Limb (tissue), 2 donors: Measurements from ENCODE around the gene PHACTR1.

Source experiments
- DNase-seq, 2 donors: peaks; one replicate each; pipeline ENCODE4 v3.0.0-alpha.2; 2016; ENCODE audit errors: extremely low spot score in 2 of 2

The PHACTR1 gene

DNA sequence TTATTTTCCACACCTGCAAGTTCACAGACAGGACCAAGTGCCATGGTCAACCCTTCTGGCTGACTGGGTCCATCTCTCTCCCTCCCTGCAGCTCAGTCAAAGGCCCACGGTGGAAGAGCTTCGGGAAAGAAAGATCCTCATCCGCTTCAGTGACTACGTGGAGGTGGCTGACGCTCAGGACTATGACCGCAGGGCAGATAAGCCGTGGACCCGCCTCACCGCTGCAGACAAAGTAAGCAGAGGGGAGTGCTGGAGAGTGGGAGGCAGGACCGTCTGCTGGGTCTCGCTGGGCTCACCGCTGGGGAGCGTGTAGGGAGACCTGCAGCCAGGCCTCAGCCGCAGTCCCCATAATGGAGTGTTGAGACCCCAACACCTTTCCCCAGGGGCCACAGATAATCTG, 566.8 kb downstream of the PHACTR1 start:
- DNase-seq, result no peak

DNA sequence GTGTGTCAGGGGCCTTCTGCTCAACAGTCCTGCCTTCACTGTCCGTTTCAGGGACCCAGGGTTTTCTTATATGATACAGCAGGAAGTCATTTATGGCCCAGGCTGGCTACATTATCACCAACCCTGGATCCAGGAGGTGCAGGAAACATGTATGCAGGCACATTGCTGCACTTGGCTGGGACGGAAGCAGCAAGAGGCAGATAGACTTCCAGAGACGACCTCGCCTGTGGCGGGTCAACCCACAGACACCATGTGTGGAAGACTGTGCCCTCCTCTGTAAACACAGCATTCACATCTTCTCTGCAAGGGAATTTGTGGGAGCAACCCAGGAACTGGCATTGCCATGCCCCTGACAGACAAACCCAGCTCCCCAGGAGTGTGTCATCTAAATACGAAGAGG, 568.1 kb downstream of the PHACTR1 start:
- no peak for DNase-seq

DNA sequence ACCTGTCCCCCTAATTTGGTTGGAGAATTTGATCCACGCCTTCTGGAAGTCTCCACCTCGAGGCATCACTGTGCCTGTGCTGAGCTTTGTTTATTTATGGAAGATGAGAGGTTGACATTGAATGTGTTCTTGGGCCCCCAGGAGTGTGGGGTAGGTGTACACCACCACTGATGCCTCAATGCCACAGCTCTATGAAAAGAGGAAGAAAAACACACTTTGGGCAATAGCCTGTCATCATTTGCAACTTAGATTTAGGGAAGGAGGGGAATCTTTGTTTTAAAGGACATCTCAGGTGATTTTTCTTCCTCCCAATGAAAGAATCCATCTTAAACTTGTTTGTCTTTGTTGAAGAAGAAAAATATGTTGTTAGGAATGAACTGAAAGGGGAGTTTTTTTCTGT, 569.1 kb downstream of the PHACTR1 start:
- no peak for DNase-seq

DNA sequence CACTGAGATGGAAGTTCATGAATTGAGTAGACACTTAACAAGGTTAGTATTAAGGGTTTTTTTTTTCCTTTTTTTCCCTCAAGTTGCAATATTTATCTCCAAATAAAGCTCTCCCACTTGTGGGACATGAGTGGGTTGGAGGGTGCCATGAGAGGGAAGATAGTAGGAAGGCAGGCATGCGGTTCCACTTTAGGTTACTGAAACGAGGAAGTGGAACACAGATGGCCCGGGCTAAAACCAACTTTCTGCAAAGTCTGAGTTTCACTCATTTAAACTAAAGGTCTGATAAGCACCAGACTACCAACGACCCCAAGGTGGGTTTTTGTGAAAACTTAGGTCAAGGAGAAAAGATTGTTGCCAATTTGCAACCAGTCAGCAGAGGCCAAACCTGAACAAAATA, 569.6 kb downstream of the PHACTR1 start:
- no peak for DNase-seq

DNA sequence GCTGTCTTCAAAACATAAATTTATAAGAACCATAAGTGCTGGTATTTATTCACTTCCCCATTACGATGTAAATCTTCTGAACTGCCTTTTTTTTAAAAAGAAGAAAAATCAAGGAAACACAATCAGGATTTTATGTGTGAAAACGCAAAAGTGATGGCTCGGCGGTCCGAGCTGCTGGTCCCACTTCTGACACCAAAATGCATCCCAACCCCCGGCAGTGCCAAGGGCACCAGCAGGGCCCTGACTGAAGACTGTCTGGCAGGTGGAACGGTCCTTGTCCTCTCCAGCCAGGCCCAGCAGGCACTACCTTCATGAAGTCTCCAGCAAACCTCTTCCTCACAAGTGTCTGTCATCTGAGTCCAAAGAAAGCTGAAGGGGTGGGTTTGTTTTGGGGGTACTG, 570.5 kb downstream of the PHACTR1 start:
- no peak for DNase-seq

DNA sequence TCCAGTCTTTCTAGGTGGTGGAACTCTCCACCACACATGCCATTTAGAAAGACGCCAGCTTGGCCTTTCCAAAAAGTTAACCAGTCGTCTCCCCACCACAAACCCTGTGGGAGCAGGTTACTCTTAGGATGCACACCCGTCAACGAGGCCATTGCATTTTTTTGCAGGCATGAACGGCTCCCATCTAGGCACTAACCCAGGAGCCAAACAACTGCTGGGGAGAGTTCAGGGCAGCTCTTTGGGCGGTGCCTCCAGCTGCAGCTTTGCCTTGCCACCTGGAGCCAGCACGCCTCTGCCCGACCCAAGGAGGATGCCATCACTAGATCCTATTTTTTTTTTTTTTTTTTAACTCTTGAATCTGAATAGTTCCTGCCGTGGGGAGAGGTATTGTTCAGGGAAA, 571.9 kb downstream of the PHACTR1 start:
- no peak for DNase-seq

DNA sequence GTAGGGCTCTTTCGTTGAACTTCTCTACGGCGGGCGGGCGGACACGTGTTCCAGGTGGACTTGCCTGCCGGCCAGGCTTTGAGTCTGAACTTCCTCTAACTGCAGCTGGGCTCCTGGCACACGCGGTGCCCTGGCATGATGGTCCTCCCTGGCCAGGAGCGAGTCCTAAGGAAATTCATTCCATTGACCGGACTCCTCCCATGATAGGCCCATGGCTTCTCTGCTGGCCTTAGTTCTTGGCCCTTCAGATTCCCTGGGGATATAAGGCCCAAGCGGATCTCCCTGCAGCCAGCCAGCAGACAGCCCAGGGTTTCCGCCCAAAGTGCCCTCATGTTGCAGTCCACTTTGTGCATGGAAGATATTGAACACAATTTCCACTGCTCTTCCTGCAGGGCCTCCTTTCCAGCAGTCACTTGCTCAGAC, 572.4 kb downstream of the PHACTR1 start:
- no peak for DNase-seq

DNA sequence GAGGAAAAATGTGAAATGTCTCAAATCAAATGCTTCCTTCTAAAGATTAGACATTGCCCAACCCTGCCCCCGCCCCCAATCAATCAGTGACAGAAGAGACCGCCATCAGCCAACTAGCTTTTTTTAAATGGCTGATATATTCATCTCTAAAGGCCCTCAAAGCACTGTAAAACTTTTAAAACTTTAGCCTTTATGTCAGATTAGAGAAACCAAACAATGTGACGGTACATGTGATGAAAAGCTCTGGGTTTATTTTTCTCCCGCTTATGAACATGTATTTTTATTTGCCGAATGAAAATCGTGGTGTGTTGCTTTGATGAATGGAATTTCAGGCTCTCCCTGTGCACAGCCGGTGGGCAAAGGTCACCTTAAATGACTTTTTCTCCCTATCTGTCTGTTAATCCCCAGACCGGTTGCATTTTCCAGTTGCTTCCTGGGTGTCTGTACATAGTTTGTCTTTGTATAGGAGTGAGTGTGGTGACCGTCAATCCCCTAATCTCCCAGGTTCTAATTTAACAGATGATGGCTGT, 573.3 kb downstream of the PHACTR1 start:
- DNase-seq, result no peak

DNA sequence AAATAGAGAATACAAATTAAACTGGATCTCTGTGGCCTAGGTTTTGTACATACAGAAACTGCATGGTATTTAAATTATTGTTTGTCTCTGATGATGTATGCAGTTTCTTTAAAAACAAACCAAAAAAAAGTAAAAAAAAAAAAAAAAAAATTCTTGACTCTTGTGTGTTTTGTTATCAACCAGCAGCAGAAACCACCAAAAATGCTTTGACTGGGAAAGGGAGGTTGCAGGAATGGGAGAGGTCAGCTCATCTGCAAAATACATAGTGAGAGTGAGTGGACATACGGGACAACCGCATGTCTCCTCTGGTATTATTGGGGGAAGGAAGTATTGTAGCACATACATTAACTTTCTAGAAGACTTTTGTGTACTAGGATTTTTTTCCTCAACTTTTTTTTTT, 573.8 kb downstream of the PHACTR1 start:
- no peak for DNase-seq

DNA sequence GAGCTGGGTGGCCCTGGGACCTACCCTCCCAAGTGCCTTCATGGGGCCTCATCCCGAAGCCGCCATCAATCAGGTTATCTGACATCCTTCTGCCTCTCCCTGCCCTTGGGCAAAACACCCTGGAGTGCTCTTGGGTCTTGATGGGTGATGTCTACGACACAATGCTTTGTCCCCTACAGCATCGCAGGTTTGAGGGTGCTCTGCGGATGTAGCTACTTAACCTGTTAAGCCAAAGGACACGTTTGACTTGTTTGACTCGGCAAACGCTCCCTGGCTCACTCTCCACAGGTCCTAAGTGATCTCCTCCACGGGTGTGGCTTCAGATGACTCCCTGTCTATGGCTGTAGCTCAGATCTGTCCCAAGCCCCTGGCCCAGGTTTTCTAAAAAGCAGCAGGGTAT, 576.2 kb downstream of the PHACTR1 start:
- no peak for DNase-seq

DNA sequence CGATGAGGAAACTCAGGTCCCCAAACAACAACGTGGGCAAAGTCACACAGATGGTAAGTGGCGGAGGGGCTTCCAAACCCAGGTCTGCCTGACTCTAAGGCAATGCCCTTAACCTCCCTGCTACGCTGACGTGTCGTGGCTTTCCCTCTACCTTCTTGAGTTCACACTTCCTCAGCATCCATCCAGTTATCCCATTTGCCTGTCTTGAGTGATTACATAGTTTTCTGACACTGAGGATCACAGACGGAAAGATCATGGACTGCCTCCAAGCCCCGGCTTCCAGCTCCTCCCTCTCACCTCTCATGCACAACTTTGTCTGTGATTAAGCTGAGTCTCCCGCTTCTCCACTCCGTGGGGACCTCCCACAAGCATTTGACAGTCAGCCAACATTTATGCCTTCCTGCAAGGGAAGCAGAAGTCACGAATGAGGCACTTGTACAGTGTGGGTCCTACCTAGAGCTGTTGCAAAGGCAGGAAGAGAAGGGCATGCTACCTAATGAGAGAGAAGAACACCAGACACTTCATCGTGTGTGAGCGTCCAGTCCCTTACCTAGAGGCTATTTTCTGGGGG, 578.0 kb downstream of the PHACTR1 start:
- no peak for DNase-seq

DNA sequence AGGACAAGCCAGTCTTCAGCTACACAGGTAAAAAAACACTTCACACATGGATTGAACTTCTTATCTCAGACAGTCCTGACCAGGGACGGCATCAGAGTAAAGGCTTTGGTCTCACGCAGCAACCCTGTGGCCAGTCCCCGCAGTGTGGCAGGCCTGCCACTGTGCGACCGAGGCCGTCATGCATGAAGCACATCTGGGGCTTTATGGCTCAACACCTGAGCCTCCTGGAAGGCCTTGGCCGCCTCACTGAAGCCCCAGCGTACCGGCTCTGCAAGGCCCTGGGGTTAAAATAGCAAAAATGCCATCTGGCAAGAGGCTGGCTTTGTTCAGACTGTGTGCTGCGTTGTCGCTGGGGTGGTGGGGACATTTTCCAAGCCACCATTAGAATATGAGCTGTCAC, 579.0 kb downstream of the PHACTR1 start:
- DNase-seq, result no peak

DNA sequence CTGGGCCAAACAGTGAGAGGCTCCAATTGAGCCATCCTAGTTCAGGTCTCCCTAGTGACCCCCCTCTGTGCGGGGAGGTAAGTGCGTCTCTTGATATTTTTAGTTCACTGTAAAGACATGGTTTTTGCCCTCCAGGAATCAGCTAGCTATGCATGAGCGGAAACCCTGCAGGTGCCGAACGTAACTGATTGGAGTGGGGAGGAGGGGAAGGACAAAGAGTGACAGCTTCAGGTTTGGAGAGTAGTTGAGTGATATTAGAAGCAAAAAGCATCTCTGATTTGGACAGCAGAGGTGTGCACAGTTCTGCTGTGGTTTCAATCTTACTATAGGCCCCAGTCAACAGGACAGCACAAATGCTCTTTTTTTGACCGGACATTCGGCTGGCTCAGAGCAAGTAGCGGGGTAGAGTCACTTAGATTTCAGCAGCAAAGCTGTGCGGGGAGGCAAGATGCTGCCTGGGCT, 580.0 kb downstream of the PHACTR1 start:
- DNase-seq, result no peak

DNA sequence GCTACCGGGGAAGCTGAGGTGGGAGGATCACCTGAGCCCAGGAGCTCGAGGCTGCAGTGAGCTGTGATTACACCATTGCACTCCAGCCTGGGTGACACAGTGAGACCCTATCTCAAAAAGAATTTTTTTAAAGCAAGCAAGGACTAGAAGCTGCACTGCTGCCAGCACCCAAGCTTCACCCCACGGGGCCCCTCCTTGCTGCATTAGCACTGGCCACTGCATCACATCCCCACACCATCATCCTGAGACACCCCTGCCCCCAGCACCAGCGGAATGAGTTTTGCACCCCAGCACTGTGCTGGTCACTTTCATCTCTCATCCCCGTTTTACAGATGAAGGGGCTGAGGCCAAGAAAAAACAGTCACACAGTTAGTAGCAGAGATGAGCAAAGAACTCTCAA, 580.8 kb downstream of the PHACTR1 start:
- DNase-seq, result no peak

DNA sequence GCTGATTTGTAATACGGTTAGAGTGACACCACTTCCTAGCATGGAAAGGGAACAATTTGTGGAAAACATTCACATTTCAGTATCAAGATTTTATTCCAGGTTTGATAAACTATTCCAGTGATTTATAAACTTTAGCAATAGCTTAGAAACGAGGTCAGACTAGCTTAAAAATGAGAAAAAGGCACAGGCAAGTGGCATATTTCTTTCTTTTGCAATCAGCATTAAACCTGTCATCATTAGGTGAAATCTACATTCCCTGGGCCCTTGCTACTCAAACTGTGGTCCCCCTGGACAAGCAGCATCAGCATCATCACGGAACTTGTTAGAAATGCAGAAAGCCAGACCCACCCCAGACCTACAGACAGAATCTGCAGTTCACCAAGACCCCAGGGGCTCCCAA, 581.9 kb downstream of the PHACTR1 start:
- no peak for DNase-seq

DNA sequence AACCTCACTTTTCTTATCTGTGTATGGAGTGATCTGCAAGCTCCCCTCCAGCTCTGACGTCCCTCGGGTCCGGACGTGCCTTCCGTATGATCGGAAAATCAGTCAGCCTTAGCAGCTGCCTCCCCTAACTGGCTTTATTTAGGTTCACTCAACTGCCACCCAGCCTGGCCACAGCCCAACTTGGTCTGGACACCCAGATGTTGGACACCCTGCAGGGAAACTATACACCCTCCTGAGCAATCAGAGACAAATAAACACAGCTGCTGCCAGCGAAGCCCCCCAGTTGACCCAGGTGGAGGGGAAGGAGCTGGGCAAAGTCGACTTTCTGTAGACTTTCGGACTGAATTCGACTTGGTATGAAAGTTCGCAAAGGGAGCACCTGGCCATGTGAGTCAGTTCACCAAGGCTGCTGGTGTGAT, 582.8 kb downstream of the PHACTR1 start:
- no peak for DNase-seq

DNA sequence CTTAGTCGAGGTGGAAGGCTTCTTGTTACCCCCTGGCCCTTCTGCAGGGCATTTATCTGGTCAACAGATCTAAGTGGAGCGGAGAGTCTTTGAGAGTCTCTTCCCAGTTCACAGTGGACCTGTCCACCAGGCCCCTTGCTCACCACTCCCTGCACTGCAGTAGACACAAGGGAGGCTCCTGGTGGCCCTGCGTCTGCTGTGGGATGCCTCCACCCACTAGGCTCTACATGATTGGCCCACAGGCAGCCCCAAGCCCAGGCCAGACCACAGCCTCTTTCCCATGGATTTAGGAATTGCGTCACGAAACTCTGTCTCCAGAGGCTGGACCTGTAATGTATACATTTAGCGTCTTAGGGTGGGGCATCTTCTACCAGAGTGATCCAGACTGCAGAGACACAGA, 583.4 kb downstream of the PHACTR1 start:
- DNase-seq, result no peak

DNA sequence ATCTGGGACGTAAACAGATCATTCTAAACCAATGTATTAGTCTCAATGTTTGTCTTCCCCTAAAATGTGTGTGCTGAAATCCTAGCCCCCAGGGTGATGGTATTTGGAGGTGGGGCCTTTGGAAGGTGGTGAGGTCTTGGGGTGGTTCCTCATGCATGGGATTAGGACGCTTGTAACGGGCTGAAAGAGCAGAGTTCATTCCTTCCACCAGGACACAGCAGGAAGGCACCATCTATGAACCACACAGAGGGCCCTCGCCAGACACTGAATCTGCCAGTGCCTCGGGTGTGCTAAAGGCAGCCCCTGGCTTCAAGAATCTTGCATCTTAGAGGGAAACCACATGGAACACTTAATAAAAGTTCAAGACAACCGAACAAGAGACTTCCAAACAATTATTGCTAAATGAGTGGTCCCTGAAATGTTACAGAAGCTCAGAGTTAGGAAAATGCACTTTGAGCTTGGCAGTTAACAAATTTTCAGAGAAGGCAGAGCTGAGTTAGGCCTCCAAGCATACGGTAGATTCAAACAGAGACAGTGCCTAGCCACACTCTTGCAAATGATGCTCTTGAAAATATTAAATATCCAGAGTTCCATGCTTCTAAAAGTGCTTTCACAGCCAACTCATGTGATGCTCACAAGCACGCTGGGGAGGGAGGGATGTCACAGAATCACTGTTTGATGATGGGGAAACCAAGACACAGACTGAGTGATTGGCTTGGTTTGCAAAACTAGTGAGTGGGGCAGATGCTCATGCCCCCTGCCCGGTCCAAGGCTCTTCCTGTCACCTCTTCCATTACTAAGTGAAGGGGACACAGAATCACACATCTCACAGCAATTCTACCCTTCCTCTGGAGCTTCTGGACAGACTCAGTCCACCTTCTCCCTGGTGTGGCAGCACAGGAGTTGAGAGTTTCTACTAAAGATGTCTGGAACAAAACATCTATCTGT, 584.4 kb downstream of the PHACTR1 start:
- no peak for DNase-seq

DNA sequence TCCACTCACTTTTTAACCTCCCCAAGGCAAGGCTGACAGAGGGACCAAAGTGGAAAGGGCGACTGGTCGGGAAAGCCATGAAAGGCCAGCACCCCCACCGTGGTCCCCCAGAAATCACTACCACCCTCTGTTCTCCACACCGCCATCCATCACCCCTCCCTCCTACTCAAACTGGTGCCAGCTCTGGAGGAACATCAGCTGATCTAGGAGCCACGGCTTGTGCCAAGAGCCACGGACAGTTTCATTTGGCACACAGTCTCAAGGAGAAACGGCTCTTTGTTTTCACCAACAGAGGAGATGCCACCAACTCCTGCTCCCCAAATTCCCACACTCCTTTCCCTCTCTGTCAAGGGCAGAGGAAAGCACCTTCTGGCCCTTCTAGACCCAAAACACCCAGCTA, 585.7 kb downstream of the PHACTR1 start:
- no peak for DNase-seq

DNA sequence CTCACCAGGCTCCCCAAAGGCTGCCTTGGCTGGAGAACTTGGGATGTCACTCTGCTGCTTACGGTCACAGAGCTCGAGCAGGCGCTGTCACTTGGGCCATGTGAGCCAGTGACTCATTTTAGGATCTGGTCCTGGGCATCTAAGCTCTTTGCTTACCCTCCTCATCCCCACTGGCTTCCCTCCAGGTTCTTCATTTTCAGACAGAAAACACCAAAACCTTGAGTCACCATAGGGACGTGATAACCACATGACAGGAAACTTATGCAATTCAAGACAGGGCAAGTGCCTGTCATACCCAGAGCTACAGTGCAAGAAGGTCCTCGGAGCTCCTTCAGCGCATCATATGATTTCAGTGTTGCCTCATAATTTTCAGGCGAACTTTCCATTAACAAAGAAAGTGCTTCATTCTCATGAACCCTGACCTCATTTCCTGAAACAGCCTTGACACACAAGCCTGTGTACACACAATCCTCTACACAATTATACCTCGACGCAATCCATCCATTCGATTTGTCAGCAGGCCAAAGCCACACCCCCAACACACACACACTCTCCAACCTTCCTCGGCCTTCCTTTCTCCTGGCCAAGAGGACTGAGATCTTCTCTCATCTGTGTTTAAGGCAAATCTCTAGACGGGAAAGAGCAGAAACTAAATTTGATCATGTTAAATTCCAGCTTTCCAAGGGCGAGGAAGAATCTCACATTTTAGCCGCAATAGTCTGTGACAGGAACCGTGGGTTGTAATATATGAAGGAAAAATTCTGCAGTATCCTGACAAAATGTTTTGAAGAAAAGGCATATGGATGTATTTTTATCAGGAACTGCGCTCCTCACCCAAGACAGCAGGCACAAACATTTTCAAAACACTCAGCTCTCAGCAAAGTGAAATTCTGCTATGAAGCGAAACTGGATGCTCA, 586.4 kb downstream of the PHACTR1 start:
- DNase-seq, result peak in 1 of 2 donors; percentile 4

DNA sequence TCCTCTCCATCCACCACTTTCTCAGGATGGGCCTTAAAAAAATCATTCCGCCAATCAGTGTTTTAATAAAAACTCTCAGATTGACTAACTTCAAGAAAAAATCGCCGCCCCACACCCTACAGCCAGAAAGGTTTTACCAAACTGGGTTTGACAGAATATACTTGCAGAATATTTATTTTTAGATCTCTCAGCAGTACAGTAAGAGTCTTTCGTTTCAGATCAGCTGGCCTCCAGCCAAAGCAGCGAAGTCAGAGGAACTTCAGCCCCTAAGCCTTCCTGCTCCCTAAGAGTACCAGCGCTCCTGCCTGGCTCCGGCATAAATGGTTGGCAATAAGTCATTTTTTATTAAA, 587.1 kb downstream of the PHACTR1 start:
- peak; percentile 66 to 82 for DNase-seq

DNA sequence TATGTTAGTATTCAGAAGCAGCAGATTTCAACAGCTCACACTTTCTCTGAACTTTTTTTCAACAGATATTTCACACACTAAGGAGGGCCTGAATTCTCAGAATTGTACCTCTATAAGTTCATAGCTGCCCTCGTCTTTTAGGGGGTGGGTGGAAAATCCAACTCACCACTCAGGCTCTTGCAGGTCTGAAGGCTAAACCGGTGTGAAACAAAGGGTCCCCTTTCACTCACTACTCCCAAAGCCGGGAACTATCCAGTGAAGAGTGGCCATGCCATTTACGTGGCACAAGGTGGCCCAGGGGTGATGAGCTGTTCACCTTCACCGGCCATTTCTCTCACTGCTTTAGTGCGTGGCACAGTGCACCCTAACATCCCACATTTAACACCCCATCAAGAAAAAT, 587.5 kb downstream of the PHACTR1 start:
- no peak for DNase-seq
